ENCODE data around the gene FGF18.

FGF18 gene

GRCh38 chr5:171428809-171429542 is 9.5 kb downstream of the FGF18 start:
- Histone ChIP-seq H3K9me2 (replicated peaks; ENCODE audit: insufficient read depth, low read length) (no peaks in the 10 kb centered on the region), H3K27ac (ENCODE audit: low read depth, low read length) (no peak overlapping the region), H3K79me2 (ENCODE audit: insufficient read depth, low read length) (no peaks in the 10 kb centered on the region), H2AFZ (ENCODE audit: low read depth, low read length, severe bottlenecking) (no peak overlapping the region), H3K4me2 (ENCODE audit: low read depth, low read length, poor library complexity, severe bottlenecking) (no peak overlapping the region), H3K9ac (ENCODE audit: low read length) (no peak overlapping the region), H3F3A (ENCODE audit: insufficient read depth) (no peaks in the 10 kb centered on the region), H3K4me3 (ENCODE audit: insufficient read depth, low read length, poor library complexity, severe bottlenecking) (no peak overlapping the region), H3K9me3 (ENCODE audit: insufficient read depth, low read length) (no peaks in the 10 kb centered on the region), H3K36me3 (ENCODE audit: low read length) (no peaks in the 10 kb centered on the region), H3K27me3 (ENCODE audit: low read length) (no peaks in the 10 kb centered on the region), H4K20me1 (ENCODE audit: low read depth, low read length) (no peaks in the 10 kb centered on the region)
- no peak for TF ChIP-seq EZH2phosphoT487 (conservative IDR thresholded peaks at IDR 0.05; ENCODE audit: low read length)
- TF ChIP-seq, protein P1, sequence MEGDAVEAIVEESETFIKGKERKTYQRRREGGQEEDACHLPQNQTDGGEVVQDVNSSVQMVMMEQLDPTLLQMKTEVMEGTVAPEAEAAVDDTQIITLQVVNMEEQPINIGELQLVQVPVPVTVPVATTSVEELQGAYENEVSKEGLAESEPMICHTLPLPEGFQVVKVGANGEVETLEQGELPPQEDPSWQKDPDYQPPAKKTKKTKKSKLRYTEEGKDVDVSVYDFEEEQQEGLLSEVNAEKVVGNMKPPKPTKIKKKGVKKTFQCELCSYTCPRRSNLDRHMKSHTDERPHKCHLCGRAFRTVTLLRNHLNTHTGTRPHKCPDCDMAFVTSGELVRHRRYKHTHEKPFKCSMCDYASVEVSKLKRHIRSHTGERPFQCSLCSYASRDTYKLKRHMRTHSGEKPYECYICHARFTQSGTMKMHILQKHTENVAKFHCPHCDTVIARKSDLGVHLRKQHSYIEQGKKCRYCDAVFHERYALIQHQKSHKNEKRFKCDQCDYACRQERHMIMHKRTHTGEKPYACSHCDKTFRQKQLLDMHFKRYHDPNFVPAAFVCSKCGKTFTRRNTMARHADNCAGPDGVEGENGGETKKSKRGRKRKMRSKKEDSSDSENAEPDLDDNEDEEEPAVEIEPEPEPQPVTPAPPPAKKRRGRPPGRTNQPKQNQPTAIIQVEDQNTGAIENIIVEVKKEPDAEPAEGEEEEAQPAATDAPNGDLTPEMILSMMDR (IDR thresholded peaks at IDR 0.05; ENCODE audit: insufficient read depth, low read length, poor library complexity, severe bottlenecking) = no peak

DNA sequence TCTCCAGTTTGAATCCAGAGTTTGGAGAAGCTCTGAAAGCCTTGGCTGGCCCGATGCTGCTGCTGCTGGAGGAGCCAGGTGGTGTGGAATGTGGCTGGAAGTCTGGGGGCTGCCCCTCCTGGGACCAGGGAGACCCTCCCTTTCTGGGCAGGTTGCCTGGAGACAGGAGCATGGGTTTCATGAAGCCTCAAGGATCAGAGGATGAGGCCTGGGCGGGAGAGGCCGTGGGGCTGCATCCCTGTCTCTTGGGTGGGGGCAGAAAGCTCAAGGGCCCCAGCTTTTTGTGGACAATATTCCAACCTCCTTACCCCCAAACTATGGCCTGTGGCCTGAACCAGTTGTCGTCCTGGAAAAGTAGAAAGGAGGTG is 10.1 kb downstream of the FGF18 start:
- H3K9ac ChIP-seq (ENCODE audit: low read length) = no peak overlapping the region
- no peak overlapping the region for H2AFZ ChIP-seq (ENCODE audit: low read depth, low read length, severe bottlenecking)
- H3K27me3 ChIP-seq (ENCODE audit: low read length) = no peaks in the 10 kb centered on the region
- no peaks in the 10 kb centered on the region for H4K20me1 ChIP-seq (ENCODE audit: low read depth, low read length)
- H3K9me2 ChIP-seq (replicated peaks; ENCODE audit: insufficient read depth, low read length) = no peaks in the 10 kb centered on the region
- H3F3A ChIP-seq (ENCODE audit: insufficient read depth) = no peaks in the 10 kb centered on the region
- H3K9me3 ChIP-seq (ENCODE audit: insufficient read depth, low read length) = no peaks in the 10 kb centered on the region
- H3K4me3 ChIP-seq (ENCODE audit: insufficient read depth, low read length, poor library complexity, severe bottlenecking) = no peak overlapping the region
- no peak for TF ChIP-seq EZH2phosphoT487 (conservative IDR thresholded peaks at IDR 0.05; ENCODE audit: low read length)
- TF ChIP-seq, protein P1 (IDR thresholded peaks at IDR 0.05; ENCODE audit: insufficient read depth, low read length, poor library complexity, severe bottlenecking) = no peak
- no peaks in the 10 kb centered on the region for H3K36me3 ChIP-seq (ENCODE audit: low read length)
- no peaks in the 10 kb centered on the region for H3K79me2 ChIP-seq (ENCODE audit: insufficient read depth, low read length)
- H3K27ac ChIP-seq (ENCODE audit: low read depth, low read length) = no peak overlapping the region
- no peak overlapping the region for H3K4me2 ChIP-seq (ENCODE audit: low read depth, low read length, poor library complexity, severe bottlenecking)

DNA sequence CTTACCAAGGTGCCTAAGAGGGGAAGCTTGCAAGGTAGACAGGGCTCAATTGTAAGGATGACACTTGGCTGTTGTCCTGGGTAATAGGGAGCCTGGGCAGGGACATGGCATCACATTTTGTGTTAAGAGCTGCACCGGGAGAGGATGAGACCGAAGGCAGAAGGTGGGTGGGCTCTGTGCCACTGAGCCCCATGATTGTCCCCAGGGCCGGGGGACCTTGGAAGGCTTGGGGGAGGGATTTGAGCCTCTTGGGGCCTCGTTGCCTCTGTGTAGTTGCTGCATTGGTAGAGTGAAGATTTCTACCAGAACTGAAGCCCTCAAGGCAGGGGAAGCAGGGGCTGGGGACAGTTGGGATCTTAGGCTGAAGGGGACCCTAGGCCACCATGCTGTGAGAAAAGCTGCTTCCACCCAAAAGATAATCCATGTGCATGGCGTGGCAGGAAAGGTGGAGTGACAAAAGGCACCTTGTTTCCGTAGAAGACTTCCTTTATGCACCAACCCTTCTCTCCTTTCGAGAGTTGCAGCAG is 11.9 kb downstream of the FGF18 start:
- Histone ChIP-seq H4K20me1 (ENCODE audit: low read depth, low read length) (no peaks in the 10 kb centered on the region), H3K9me3 (ENCODE audit: insufficient read depth, low read length) (no peaks in the 10 kb centered on the region), H3K27me3 (ENCODE audit: low read length) (no peaks in the 10 kb centered on the region), H3K27ac (ENCODE audit: low read depth, low read length) (no peak overlapping the region), H2AFZ (ENCODE audit: low read depth, low read length, severe bottlenecking) (no peak overlapping the region), H3K4me3 (ENCODE audit: insufficient read depth, low read length, poor library complexity, severe bottlenecking) (no peak overlapping the region), H3F3A (ENCODE audit: insufficient read depth) (no peaks in the 10 kb centered on the region), H3K4me2 (ENCODE audit: low read depth, low read length, poor library complexity, severe bottlenecking) (no peak overlapping the region), H3K9ac (ENCODE audit: low read length) (no peak overlapping the region), H3K79me2 (ENCODE audit: insufficient read depth, low read length) (no peaks in the 10 kb centered on the region), H3K9me2 (replicated peaks; ENCODE audit: insufficient read depth, low read length) (no peaks in the 10 kb centered on the region), H3K36me3 (ENCODE audit: low read length) (no peaks in the 10 kb centered on the region)
- TF ChIP-seq, protein P1 (IDR thresholded peaks at IDR 0.05; ENCODE audit: insufficient read depth, low read length, poor library complexity, severe bottlenecking) = no peak
- no peak for TF ChIP-seq EZH2phosphoT487 (conservative IDR thresholded peaks at IDR 0.05; ENCODE audit: low read length)

Data from SU-DHL-6 (cell line).